Activated CD4-positive, alpha-beta T cell treated with anti-CD3 and anti-CD28 coated beads for 1 hour (primary cell): ENCODE measurements around the gene PDSS2.
"Not testable (repeated sequence)": the region's sequence is repeated elsewhere in the genome, so short reads cannot be mapped to it uniquely, and the experiment has no call there.

Experiments
- DNase-seq: peaks from one replicate; pipeline ENCODE4 v3.0.0-alpha.2; 2020

Gene PDSS2

DNA sequence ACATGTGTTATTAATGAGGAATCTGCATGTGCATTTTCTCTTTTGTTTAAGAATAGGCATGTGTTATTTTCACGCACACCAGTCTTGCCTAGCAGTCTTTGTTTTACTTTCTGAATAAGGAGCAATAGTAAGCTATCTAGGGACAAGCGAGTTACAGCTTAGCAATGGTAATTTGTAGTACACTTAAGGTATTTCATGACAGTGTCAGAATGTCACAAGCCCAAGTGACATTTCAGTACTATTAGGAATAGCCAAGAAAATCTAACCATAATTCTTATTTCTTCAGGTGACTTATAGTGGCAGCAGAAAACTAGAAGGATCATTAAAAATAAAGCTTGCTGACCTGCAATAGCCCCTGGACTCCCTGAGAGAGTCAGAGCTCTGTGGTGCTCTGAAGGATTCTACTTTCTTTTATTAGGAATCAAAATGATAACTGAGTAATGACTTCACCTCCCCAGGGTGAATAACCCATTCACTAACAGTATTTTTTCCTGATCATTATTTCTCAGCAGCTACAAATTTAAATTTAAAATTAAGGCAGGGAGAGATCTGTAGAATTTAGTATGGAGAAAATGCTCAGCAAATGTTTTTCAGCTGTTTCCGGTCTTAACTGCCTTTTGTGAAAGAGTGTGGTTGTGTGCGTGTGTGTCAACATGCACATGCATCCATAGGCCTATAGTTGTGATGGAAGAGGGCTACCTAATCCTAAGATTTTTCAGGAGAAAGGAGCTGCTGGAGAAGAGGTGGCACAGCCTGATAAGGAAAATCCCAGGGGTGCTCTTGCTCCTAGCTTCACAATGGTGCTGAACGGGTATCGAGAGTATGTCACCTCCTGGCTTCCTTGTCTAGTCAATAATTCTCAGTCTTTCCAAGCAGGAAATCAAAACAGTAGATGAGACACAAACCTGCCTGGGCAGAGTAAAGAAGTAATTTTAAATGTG, 254.0 kb downstream of the PDSS2 start:
- DNase-seq: no peak

DNA sequence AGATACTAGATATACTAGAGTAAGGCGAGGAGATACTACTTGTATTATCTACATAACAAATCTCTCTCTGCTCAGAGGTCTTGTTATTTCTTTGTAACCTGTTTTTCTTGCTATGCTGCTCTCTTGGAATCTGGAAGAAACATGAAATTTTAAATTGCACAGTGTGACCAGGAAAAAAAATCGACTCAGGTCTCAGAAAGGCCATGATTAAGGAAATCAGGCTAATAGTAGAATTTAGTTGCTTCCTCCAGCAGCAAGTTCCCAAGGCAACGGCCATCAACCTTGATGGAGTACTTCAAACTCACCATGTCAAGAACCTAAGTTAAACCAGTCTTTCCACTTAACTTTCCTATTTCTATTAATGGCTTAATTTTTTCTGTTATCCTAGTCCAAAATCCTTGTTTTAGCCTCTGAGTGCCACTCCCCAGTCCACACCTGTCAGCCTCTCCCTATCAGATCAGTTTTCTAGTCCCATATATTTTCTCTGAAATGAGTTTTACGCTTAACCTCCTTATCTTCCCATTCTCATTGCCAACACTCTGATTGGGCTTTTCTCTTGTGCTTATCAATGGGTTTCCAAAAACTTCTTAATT, 256.4 kb downstream of the PDSS2 start:
- DNase-seq: no peak

DNA sequence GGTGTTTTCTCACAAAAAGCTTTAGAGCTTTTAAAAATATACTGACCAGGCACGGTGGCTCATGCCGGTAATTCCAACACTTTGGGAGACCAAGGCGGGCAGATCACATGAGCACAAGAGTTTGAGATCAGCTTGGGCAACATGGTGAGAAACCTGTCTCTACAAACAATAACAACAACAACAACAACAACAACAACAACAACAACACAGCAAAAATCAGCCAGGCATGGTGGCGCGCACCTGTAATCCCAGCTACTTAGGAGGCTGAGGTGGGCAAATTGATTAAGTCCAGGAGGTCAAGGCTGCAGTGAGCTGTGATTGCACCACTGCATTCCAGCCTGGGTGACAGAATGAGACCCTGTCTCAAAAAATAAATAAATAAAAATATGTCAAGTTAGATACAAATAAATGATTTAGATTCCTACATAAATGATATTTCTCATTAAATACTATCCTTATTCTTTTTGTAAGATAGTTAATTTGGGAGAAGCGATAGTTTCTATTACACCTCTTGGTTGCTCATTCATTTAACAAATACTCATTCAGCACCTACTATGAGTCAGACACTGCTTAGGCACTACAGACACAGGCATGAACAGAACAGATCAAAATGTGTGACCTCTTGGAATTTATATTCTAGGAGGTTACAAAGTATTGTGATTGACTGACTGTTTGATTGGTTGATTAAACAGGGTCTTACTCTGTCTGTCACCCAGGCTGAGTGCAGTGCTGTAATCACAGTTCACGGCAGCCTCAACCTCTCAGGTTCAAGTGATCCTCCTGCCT, 260.5 kb downstream of the PDSS2 start:
- no peak for DNase-seq

DNA sequence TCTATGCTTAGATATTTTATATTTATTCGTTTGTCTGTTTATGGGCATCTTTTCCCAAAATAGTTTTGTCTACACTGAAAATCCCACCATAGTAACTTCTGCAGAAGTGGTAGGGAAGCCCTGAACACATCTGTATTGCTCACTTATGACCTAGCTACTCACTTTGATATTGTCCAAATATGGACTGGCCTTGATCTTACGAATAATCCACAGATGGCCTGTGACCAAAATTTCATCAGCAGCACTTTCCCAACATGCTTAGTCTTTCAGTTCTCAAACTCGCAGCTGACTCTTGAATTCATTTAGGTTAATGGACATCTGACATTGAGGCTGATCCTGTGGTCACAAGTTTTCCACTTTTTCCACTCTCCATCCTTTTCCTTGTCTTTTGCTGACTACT, 263.2 kb downstream of the PDSS2 start:
- DNase-seq: no peak

DNA sequence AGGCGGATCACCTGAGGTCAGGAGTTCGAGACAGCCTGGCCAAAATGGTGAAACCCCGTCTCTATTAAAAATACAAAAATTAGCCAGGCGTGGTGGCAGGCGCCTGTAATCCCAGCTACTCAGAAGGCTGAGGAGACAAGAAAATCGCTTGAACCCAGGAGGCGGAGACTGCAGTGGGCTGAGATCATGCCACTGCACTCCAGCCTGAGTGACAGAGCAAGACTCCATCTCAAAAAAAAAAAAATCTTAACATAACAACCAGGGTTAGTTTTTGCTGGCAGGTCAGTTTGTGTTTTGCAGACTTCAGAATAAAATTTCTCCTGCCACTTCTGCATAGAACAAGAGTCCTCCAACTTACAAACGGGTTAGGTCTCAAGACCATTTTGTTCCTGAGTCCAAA, 264.6 kb downstream of the PDSS2 start:
- DNase-seq: not testable (repeated sequence)

DNA sequence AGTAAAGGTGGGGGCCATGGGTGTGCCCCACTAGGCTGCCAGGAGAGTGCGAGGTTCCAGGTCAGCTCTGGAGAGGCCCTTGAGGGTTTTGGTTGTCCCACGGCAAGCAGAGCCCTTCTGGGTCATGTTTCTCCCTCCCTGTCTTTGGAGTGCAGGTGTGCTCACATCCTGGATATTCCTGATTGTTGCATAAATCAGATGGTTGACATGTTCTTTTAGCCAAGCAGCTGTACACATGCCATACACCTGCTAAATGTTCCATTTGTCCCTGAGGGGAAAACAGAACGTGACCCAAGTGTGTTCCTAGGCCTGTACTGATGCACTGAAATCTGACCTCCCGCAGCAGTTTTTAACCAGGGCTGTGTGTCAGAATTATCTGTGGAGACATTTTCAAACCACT, 266.5 kb downstream of the PDSS2 start:
- DNase-seq: no peak

DNA sequence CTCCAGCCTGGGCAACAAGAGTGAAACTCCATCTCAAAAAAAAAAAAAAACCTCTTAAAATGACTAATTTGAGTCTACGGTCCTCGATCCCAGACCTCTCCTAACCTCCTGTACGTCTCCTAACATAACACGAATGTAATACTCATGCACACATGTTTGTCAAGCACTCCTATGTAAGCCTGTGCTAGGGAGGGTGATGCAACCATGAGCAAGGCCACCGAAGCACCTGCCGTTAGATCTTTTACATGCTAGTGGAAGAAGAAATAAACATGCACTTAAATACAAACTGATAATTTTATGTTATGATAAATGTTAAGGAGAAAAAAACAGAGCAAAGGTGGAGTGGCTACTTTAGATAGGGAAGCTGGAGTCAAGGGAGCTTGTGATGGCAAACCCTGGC, 271.7 kb downstream of the PDSS2 start:
- DNase-seq: no peak

DNA sequence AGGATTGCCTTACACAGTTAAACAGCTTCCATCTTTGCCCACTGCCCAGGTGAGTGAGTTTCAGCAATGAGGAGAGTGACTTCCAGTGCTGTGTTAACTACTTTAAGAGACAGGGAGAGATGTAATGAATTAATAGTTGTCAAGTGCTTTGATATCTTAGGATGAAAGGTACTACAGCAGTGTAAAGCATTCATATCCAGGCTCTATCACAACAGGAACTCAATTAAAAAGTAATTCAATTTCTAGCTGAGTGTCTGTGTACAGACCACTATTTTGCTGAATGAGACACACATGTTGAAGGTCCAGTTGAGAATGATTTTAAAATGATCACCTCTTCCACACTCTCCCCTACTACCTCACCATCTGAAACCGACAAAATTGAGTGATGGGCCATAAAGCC, 273.3 kb downstream of the PDSS2 start:
- no peak for DNase-seq

DNA sequence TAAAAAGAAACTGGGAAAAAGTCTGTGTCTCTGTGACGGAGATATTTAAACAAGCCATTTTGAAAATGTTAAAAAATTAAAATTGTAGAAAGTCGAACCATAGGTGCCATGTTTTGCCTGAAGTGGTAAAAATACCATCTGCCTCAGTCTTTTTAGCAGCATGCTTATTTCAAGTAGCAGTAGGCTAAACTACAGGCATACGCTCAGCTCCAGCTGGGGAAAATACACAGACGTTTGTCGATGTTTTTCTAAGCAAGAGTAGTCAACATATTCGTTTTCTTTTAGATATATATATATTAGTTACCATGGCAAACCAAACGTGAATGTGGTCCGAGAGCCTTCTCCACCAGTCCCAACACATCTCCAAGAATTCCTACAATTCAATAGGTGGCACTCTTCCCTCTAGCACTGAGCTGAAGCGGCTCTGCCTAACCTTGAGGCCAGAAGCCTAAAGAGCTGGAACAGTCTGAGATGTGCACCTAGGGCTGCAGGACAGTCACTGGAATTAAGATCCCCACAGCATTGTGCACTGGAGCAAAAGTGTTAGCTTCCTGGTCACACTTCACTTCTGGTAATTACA, 273.9 kb downstream of the PDSS2 start:
- DNase-seq: no peak

DNA sequence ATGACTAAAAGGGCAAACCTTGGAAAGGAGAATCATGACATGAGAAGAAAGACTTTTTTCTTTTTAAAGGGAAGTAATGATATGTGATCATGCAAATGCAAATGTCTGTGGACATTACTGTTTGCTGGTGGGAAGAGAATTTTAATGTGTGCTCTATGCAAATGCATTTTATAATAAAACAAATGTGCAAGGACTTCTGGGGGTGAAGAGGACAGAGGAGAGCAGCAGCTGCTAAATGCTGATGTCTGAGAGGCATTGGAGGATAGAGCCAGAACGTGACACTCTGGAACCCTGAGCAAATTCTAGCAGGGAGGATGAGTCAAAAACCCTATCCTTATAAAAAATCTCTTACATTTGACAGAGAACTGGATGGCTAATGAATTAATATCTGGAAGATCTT, 274.9 kb downstream of the PDSS2 start:
- DNase-seq: no peak

DNA sequence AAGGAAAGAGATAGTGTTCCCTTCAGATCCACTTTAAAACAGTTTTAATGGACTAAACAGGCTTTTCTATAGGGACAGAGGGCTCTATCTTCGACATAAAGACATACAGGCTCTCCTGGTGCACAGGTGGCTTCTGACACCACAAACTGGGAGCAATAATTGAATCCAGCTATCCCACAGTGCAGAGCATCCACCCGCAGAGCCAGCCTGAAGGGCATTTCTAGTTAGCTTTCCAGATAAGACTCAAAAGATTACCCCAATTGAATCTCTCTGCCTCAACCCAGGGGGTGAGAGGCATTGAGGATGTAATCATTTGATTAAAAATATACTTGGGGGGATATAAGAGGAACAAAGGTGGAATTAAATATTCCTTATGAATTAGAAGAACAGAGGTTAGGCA, 279.3 kb downstream of the PDSS2 start:
- no peak for DNase-seq

DNA sequence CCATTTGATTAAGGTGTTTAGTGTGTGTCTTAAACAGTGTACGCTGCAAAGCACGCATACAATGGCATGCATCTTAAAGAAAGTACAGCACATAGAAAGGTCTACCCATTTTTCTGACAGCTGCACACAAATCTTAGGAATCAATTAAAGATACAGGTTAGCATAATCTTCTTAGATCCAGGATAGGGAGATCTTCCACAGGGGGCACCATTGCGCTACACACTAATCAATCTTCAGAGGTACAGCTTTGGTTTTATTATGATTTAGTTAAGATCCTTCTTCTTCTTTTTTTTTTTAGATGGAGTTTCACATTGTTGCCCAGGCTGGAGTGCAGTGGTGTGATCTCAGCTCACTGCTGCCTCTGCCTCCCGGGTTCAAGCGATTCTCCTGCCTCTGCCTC, 280.4 kb downstream of the PDSS2 start:
- DNase-seq: no peak

DNA sequence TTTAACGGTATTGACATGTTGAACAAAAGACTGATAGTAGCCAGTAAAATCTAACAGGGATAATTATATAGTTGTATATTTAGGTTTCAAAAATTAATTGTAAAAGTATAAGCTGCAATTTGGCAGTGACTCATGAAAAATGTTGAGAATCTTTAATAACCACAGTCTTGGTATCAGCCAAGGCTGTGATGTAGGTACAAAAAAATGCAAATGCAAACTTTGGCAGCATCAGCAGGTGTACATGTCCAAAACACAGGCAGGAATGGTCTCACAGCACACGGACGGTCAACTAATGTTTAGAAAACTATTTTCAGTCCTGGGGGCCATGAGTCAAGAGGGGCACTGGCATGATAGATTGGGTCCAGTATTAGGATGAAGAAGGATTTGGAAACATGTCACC, 285.6 kb downstream of the PDSS2 start:
- DNase-seq: no peak

DNA sequence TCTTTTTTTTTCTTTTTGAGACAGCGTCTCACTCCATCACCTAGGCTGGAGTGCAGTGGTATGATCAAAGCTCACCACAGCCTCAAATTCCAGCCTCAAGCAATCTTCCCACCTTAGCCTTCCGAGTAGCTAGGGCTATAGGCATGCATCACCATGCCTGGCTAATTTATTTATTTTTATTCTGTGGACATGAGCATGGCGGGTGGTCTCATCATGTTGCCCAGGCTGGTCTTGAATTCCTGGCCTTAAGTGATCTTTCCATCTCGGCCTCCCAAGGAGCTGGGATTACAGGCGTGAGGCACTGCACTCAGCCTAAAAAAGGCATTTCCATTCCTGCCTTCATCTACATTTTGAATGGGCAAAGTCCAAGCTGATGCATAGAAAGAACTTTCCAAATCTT, 287.9 kb downstream of the PDSS2 start:
- DNase-seq: no peak

DNA sequence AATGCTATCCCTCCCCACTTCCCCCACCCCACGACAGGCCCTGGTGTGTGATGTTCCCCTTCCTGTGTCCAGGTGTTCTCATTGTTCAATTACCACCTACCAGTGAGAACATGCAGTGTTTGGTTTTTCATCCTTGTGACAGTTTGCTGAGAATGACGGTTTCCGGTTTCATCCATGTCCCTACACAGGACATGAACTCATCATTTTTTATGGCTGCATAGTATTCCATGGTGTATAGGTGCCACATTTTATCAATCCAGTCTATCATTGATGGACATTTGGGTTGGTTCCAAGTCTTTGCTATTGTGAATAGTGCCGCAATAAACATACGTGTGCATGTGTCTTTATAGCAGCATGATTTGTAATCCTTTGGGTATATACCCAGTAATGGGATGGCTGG, 295.1 kb downstream of the PDSS2 start:
- DNase-seq: not testable (repeated sequence)

DNA sequence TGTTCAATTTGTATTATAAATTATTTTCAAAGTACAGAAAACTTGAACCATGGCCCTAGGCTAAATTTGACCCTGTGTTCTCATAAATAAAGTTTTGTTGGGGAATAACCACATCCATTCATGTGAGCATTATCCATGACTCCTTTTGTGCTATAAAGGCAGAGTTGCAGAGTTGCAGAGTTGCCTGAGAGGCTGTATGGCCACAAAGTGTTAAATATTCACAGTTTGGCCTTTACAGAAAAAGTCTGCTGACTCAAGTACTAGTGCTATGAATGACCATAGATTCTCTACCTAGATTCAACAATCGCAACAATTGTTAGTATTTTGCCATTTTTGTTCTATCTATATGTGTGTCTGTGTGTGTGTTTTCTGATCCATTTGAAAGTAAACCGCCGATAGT, 297.8 kb downstream of the PDSS2 start:
- no peak for DNase-seq

DNA sequence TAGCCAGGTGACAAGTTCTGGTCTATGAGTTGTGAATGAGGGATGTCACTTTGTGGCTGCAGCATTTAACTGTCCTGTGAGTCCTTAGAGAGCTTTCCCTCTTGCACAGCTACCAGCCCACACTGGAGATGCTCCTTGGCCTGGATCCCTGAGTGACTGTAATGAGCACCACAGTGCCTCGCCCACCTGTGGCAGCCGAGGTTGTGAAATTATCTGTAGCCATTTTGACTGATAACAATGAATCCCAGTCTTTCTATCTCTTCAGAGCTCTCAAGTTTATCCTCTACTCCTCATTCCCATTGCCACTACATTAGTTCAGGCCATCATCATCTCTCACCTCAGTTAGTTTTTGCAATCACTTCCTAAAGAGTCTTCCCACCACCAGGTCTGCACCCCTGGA, 302.7 kb downstream of the PDSS2 start:
- no peak for DNase-seq

DNA sequence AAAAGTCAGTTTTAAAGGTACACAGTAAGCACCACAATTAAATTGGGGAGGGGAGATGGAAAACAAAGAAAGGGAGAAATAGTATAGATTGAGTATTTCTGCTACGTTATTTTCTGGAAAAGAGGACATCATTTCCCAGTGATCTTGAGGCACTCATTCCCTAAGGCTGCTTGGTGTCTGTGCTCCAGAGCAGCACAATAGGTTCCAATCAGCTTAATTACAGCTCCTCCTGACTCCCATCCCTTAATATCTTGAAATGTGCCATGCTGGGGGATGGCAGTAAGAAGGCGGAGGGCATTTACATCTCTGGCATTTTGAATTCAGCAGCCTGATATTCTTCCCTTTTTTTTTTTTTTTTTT, 304.6 kb downstream of the PDSS2 start:
- no peak for DNase-seq

DNA sequence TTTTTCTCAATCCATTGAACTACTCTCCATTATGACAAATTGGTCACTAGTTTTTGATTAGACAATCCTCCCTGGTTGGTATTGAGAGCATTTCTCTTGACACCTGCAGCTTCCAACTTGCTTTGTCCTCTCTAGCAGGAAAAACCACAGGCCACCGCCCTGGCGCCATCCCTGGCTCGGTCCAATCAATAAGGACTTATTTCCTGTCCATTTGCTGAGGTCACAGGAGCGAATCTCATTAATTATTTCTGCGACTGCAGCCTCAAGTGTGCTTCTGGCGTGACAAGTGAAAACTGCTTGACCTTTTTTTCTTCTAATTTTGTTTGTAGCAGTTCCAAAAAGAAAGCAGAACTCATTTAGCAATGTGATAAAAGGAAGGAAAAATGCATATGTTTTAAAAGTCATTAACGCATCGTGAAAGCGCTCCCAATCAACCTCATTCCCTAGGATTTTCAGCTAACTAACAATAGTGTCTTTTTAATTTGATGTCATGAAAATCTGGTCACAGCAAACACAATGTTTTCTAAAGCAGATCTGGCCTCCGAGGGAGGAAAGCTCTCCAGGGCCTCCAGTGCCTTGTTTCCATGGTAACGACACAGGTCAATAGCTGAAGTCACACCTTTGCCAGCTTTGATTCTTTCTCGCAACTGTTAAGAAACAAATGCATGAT, 305.1 kb downstream of the PDSS2 start:
- no peak for DNase-seq

DNA sequence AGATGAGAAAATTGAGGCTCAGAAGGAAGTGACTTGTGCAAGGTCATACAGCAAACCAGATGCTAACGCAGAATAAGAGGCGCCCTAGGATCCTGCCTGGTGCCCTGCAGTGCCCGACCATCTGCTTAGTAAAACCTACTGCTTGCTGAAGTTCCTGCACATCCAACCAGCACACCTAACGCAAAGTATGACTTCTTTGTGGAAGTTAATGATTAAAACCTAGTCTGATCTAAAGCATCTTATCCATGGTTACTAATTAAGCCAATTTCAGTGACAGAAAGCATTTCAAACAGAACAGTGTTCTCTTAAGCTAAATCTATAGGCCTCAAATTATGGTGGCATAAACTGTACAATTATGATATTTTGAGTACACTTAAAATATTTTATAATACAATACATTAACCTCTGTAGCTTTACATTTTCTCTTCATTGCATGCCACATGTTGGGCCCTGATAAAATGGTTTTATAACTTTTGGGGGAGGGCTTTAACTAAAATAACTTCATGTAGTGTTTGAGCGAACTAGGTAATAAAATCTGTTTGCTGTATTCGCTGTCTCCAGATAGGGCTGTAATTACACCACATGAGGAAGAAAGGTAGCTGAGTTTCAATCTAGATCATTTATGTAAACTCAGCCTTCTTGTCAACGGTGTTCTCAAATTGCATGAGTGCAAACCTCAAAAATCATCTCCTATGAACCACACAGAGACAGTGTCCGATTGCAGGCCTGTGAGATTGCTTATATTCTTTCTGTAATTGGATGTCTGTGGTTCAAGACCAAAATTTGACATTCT, 306.5 kb downstream of the PDSS2 start:
- DNase-seq: no peak

DNA sequence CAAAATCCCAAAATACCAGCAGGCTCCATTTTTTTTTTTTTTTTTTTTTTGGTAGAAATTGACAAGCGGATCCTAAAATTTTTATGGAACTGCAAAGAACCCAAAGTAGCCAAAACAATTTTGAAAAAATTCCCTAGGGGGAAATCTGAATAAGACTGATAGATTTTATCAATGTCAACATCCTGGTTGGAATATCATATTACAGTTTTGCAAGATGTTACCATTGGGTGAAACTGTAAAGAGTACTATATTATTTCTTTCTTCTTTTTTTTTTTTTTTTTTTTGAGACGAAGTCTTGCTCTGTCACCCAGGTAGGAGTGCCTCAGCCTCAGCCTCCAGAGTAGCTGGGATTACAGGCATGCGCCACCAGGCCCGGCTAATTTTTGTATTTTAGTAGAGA, 314.7 kb downstream of the PDSS2 start:
- DNase-seq: no peak

DNA sequence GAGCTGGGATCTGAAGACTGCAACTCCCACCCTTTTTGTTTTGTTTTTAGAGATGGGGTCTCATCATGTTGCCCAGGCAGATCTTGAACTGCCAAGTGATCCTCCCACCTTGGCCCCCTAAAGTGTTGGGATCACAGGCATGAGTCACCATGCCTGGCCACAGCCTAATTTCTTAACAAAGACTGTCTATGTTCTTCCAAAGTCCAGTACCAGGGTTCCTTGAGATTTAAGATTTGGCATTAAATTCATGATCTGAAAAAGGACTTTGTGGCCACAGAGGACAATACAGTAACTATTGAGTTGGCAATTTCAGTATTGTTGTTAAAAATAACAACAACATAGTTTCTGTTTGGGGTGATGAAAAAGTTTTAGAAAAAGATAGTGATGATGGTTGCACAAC, 315.4 kb downstream of the PDSS2 start:
- DNase-seq: no peak
